SK-N-SH treated with all-trans-retinoic acid at 6 μM for 48 hours (cell line): Measurements from ENCODE around the gene SLC12A9.

ENCODE experiments used
- ATAC-seq: fragments of 200-7000 bp; cut with Tn5 transposase; 3 replicates; pipeline ENCODE4 v1.9.1; 2020; ENCODE audit warnings: mild to moderate bottlenecking, moderate library complexity
- ARNTL ChIP-seq: fragments of 450-650 bp; formaldehyde crosslinking; IDR thresholded peaks from 2 replicates; pipeline ENCODE4 v1.5.0; 2020; ENCODE audit warnings: low read depth, mild to moderate bottlenecking, moderate library complexity, borderline replicate concordance
- BACH2 ChIP-seq: fragments of 250-450 bp; sonication (Bioruptor Pico); IDR thresholded peaks from 2 replicates; pipeline ENCODE4 v1.9.0; 2021; ENCODE audit warnings: mild to moderate bottlenecking, borderline replicate concordance
- CSDC2 ChIP-seq: fragments of 250-450 bp; sonication (Bioruptor Pico); IDR thresholded peaks from 2 replicates; pipeline ENCODE4 v1.5.0; 2020; ENCODE audit warnings: mild to moderate bottlenecking, moderate library complexity
- ESRRG ChIP-seq: fragments of 250-450 bp; sonication (Bioruptor Pico); IDR thresholded peaks from 2 replicates; pipeline ENCODE4 v1.6.1; 2021; ENCODE audit warnings: mild to moderate bottlenecking
- GLIS3 ChIP-seq: fragments of 250-450 bp; sonication (Bioruptor Pico); IDR thresholded peaks from 2 replicates; pipeline ENCODE4 v1.5.0; 2020; ENCODE audit warnings: mild to moderate bottlenecking, moderate library complexity
- ISL1 ChIP-seq: fragments of 250-450 bp; sonication (Bioruptor Pico); IDR thresholded peaks from 2 replicates; pipeline ENCODE4 v2.1.2; 2022; ENCODE audit warnings: mild to moderate bottlenecking, moderate library complexity
- OSR1 ChIP-seq: fragments of 250-450 bp; sonication (Bioruptor Pico); IDR thresholded peaks from 2 replicates; pipeline ENCODE4 v1.8.0; 2022; ENCODE audit warnings: moderate library complexity, mild to moderate bottlenecking, inconsistent platforms
- PATZ1 ChIP-seq: fragments of 250-450 bp; sonication (Bioruptor Pico); IDR thresholded peaks from 2 replicates; pipeline ENCODE4 v1.8.0; 2020; ENCODE audit warnings: mild to moderate bottlenecking, moderate library complexity, borderline replicate concordance
- PPARA ChIP-seq: fragments of 250-450 bp; sonication (Bioruptor Pico); IDR thresholded peaks from 2 replicates; pipeline ENCODE4 v1.5.0; 2020; ENCODE audit warnings: mild to moderate bottlenecking, borderline replicate concordance
- RARB ChIP-seq: fragments of 250-450 bp; sonication (Bioruptor Pico); IDR thresholded peaks from 2 replicates; pipeline ENCODE4 v1.8.0; 2021; ENCODE audit warnings: mild to moderate bottlenecking, moderate library complexity
- SNAI2 ChIP-seq: fragments of 250-450 bp; sonication (Bioruptor Pico); IDR thresholded peaks from 2 replicates; pipeline ENCODE4 v1.5.0; 2020; ENCODE audit warnings: mild to moderate bottlenecking, moderate library complexity
- TCF4 ChIP-seq: fragments of 250-450 bp; sonication (Bioruptor Pico); IDR thresholded peaks from 2 replicates; pipeline ENCODE4 v1.8.0; 2021; ENCODE audit warnings: mild to moderate bottlenecking, moderate library complexity, borderline replicate concordance
- TOX ChIP-seq: fragments of 250-450 bp; sonication (Bioruptor Pico); IDR thresholded peaks from 2 replicates; pipeline ENCODE4 v1.8.0; 2021; ENCODE audit warnings: mild to moderate bottlenecking, moderate library complexity, borderline replicate concordance
- TSHZ2 ChIP-seq: fragments of 250-450 bp; sonication (Bioruptor Pico); IDR thresholded peaks from 2 replicates; pipeline ENCODE4 v1.5.0; 2020; ENCODE audit warnings: mild to moderate bottlenecking, moderate library complexity
- ZFP3 ChIP-seq: fragments of 250-450 bp; sonication (Bioruptor Pico); IDR thresholded peaks from 2 replicates; pipeline ENCODE4 v1.5.0; 2020; ENCODE audit warnings: mild to moderate bottlenecking, moderate library complexity
- ZFP30 ChIP-seq: fragments of 450-650 bp; formaldehyde crosslinking; IDR thresholded peaks from 2 replicates; pipeline ENCODE4 v1.5.0; 2022; ENCODE audit warnings: mild to moderate bottlenecking, moderate library complexity
- ZNF565 ChIP-seq: fragments of 450-650 bp; formaldehyde crosslinking; conservative IDR thresholded peaks from 2 replicates; pipeline ENCODE4 v1.5.0; 2020; ENCODE audit warnings: low read depth, mild to moderate bottlenecking, moderate library complexity
- ZNF70 ChIP-seq: fragments of 450-650 bp; formaldehyde crosslinking; IDR thresholded peaks from 2 replicates; pipeline ENCODE4 v1.5.0; 2020; ENCODE audit warnings: mild to moderate bottlenecking, moderate library complexity
- ZNF8 ChIP-seq: fragments of 450-650 bp; formaldehyde crosslinking; IDR thresholded peaks from 2 replicates; pipeline ENCODE4 v1.5.0; 2020; ENCODE audit warnings: mild to moderate bottlenecking, moderate library complexity
- TF ChIP-seq, protein P1 (sequence below): fragments of 250-450 bp; sonication (Bioruptor Pico); IDR thresholded peaks from 2 replicates; pipeline ENCODE4 v1.5.1; 2021; ENCODE audit warnings: mild to moderate bottlenecking, moderate library complexity
- TF ChIP-seq, protein P2 (sequence below): fragments of 250-450 bp; sonication (Bioruptor Pico); IDR thresholded peaks from 2 replicates; pipeline ENCODE4 v1.5.1; 2020; ENCODE audit warnings: low read depth, mild to moderate bottlenecking, moderate library complexity
- TF ChIP-seq, protein P3 (sequence below): fragments of 250-450 bp; sonication (Bioruptor Pico); IDR thresholded peaks from 2 replicates; pipeline ENCODE4 v1.8.0; 2021; ENCODE audit warnings: low read depth, mild to moderate bottlenecking, moderate library complexity, borderline replicate concordance

Gene SLC12A9

GRCh38 chr7:100835903-100836811 is 16.4 kb upstream of the SLC12A9 start:
- ATAC-seq, result no peak
- no peak for TF ChIP-seq TOX (CRISPR knock-in tag)
- TF ChIP-seq SNAI2 (CRISPR knock-in tag), result no peak
- TF ChIP-seq ESRRG (CRISPR knock-in tag), result no peak
- TF ChIP-seq CSDC2 (CRISPR knock-in tag), result no peak
- TF ChIP-seq ZFP3 (CRISPR knock-in tag), result no peak
- TF ChIP-seq PATZ1 (CRISPR knock-in tag), result no peak
- no peak for TF ChIP-seq ZNF565 (CRISPR knock-in tag)
- TF ChIP-seq OSR1 (CRISPR knock-in tag), result no peak
- no peak for TF ChIP-seq GLIS3 (CRISPR knock-in tag)
- no peak for TF ChIP-seq ARNTL (CRISPR knock-in tag)
- no peak for TF ChIP-seq ISL1 (CRISPR knock-in tag)
- no peak for TF ChIP-seq PPARA
- TF ChIP-seq TSHZ2 (CRISPR knock-in tag), result no peak
- TF ChIP-seq, protein P1, sequence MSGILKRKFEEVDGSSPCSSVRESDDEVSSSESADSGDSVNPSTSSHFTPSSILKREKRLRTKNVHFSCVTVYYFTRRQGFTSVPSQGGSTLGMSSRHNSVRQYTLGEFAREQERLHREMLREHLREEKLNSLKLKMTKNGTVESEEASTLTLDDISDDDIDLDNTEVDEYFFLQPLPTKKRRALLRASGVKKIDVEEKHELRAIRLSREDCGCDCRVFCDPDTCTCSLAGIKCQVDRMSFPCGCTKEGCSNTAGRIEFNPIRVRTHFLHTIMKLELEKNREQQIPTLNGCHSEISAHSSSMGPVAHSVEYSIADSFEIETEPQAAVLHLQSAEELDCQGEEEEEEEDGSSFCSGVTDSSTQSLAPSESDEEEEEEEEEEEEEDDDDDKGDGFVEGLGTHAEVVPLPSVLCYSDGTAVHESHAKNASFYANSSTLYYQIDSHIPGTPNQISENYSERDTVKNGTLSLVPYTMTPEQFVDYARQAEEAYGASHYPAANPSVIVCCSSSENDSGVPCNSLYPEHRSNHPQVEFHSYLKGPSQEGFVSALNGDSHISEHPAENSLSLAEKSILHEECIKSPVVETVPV (CRISPR knock-in tag), result no peak
- TF ChIP-seq RARB (CRISPR knock-in tag), result no peak
- TF ChIP-seq ZNF8, result no peak
- TF ChIP-seq ZFP30 (CRISPR knock-in tag), result no peak
- no peak for TF ChIP-seq ZNF70

GRCh38 chr7:100836812-100837098 is 15.8 kb upstream of the SLC12A9 start:
- no peak for ATAC-seq
- TF ChIP-seq PATZ1 (CRISPR knock-in tag) (no peak), ZNF565 (CRISPR knock-in tag) (no peak), BACH2 (CRISPR knock-in tag) (no peak), CSDC2 (CRISPR knock-in tag) (no peak), ZFP3 (CRISPR knock-in tag) (no peak), GLIS3 (CRISPR knock-in tag) (no peak), ZFP30 (CRISPR knock-in tag) (no peak), TOX (CRISPR knock-in tag) (no peak), OSR1 (CRISPR knock-in tag) (no peak), TSHZ2 (CRISPR knock-in tag) (no peak), ESRRG (CRISPR knock-in tag) (no peak), ARNTL (CRISPR knock-in tag) (no peak), PPARA (no peak), TCF4 (CRISPR knock-in tag) (no peak), ISL1 (CRISPR knock-in tag) (no peak)
- TF ChIP-seq, protein P2, sequence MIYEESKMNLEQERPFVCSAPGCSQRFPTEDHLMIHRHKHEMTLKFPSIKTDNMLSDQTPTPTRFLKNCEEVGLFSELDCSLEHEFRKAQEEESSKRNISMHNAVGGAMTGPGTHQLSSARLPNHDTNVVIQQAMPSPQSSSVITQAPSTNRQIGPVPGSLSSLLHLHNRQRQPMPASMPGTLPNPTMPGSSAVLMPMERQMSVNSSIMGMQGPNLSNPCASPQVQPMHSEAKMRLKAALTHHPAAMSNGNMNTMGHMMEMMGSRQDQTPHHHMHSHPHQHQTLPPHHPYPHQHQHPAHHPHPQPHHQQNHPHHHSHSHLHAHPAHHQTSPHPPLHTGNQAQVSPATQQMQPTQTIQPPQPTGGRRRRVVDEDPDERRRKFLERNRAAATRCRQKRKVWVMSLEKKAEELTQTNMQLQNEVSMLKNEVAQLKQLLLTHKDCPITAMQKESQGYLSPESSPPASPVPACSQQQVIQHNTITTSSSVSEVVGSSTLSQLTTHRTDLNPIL (CRISPR knock-in tag), result no peak
- TF ChIP-seq, protein P3, sequence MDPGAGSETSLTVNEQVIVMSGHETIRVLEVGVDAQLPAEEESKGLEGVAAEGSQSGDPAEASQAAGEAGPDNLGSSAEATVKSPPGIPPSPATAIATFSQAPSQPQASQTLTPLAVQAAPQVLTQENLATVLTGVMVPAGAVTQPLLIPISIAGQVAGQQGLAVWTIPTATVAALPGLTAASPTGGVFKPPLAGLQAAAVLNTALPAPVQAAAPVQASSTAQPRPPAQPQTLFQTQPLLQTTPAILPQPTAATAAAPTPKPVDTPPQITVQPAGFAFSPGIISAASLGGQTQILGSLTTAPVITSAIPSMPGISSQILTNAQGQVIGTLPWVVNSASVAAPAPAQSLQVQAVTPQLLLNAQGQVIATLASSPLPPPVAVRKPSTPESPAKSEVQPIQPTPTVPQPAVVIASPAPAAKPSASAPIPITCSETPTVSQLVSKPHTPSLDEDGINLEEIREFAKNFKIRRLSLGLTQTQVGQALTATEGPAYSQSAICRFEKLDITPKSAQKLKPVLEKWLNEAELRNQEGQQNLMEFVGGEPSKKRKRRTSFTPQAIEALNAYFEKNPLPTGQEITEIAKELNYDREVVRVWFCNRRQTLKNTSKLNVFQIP (CRISPR knock-in tag), result no peak
- TF ChIP-seq, all 23 proteins: peak for 0
